Activated naive CD8-positive, alpha-beta T cell treated with anti-CD3 and anti-CD28 coated beads, Interleukin-2, amount 50 U/mL, for 24 hours (primary cell): ENCODE measurements around the gene WDR70.

Experiments
- ATAC-seq: fragments of 150-1000 bp; cut with Tn5 transposase; one replicate; pipeline ENCODE4 v1.10.0; 2021
- DNase-seq: peaks from one replicate; pipeline ENCODE4 v3.0.0; 2021
- H3K27ac Mint-ChIP-seq: one replicate; pipeline ENCODE4 v1.8.0; 2021; ENCODE audit warnings: mild to moderate bottlenecking, mixed read lengths
- H3K27me3 Mint-ChIP-seq: one replicate; pipeline ENCODE4 v1.8.0; 2021; ENCODE audit warnings: mixed read lengths
- H3K36me3 Mint-ChIP-seq: one replicate; pipeline ENCODE4 v1.8.0; 2021; ENCODE audit warnings: low read depth, mixed read lengths
- H3K4me1 Mint-ChIP-seq: one replicate; pipeline ENCODE4 v1.8.0; 2021; ENCODE audit warnings: mixed read lengths
- H3K4me3 Mint-ChIP-seq: one replicate; pipeline ENCODE4 v1.8.0; 2021; ENCODE audit warnings: mild to moderate bottlenecking, moderate library complexity, mixed read lengths
- H3K9me3 Mint-ChIP-seq: one replicate; pipeline ENCODE4 v1.8.0; 2021; ENCODE audit warnings: mixed read lengths

WDR70 gene

DNA sequence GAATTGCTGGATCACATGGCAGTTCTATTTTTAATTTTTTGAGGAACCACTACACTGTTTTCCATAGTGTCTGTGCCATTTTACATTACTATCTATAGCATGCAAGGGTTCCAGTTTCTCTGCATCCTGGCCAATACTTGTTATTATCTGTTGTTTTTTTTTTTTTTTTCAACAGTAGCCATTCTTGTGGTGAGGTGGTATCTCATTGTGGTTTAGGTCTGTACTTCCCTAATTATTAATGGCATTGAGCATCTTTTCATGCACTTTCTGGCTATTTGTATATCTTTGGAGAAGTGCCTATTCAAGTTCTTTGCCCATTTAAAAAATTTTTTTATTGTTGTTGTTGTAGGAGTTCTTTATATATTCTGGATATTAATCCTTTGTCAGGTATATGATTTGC lies 363.0 kb downstream of the WDR70 start:
- no peak overlapping the region for H3K4me3 Mint-ChIP-seq
- ATAC-seq (no peak), DNase-seq (no peak)
- no peak overlapping the region for H3K27ac Mint-ChIP-seq
- no peaks in the 10 kb centered on the region for H3K27me3 Mint-ChIP-seq
- peaks cover 24% of the 10 kb centered on the region for H3K4me1 Mint-ChIP-seq
- peaks cover 26% of the 10 kb centered on the region for H3K9me3 Mint-ChIP-seq
- H3K36me3 Mint-ChIP-seq, result peaks cover 59% of the 10 kb centered on the region

DNA sequence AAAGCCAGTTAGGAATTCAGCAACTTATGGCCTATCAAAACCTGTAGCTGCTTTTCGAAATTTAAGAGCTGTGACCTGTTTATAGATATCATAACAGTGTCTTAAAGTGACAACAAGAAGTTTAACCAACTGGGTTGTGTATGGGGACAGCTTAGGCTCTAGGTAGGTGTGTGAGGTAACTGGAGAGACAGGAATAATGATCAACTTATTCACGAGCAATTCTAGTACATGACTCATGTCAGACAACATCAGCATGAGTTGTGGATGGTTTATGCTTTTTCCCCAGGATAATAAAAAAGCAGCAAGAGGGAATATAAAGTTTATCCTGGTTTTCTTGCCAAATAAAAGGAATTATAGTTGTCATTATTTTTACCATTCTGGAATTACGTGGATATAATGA lies 372.1 kb downstream of the WDR70 start:
- Mint-ChIP-seq H3K4me1 (no peaks in the 10 kb centered on the region), H3K27me3 (no peaks in the 10 kb centered on the region), H3K9me3 (peaks cover 15% of the 10 kb centered on the region), H3K4me3 (no peak overlapping the region), H3K36me3 (peaks cover 30% of the 10 kb centered on the region), H3K27ac (no peak overlapping the region)
- DNase-seq (no peak), ATAC-seq (no peak)

DNA sequence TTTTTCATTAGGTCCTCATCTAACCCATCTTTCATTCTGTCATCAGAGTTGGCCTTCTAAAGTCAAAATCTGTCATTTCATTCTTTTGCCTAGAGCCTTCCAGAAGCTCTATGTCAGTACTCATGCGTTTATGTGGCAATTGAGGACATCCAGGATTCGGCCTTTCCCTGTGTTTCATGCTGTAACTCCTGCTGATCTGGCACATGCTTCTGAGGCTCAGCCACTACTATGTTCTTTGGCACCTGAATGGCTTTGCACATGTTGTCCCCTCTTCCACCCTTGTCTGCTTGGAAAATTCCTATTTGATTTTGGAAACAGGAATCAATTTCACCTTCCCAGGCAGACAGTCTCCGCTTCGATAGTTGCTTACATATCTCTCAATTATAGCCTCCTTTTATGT lies 375.9 kb downstream of the WDR70 start:
- no peak overlapping the region for H3K27ac Mint-ChIP-seq
- H3K4me3 Mint-ChIP-seq, result no peak overlapping the region
- H3K27me3 Mint-ChIP-seq, result no peaks in the 10 kb centered on the region
- peaks cover 8% of the 10 kb centered on the region for H3K9me3 Mint-ChIP-seq
- H3K36me3 Mint-ChIP-seq, result peaks cover 28% of the 10 kb centered on the region
- DNase-seq (no peak), ATAC-seq (no peak)
- no peaks in the 10 kb centered on the region for H3K4me1 Mint-ChIP-seq

- Mint-ChIP-seq H3K36me3 (peaks cover 26% of the 10 kb centered on the region), H3K4me3 (no peak overlapping the region), H3K27ac (no peak overlapping the region), H3K27me3 (no peaks in the 10 kb centered on the region), H3K9me3 (peaks cover 8% of the 10 kb centered on the region), H3K4me1 (no peaks in the 10 kb centered on the region)
- DNase-seq, result no peak
- no peak for ATAC-seq
Observed at GRCh38 chr5:37755581-37755980, 376.5 kb downstream of the WDR70 start.

- H3K27ac Mint-ChIP-seq, result no peak overlapping the region
- H3K4me1 Mint-ChIP-seq, result no peaks in the 10 kb centered on the region
Observed at GRCh38 chr5:37756248-37756647, 377.1 kb downstream of the WDR70 start.

GRCh38 chr5:37757980-37758582 lies 379.0 kb downstream of the WDR70 start:
- ATAC-seq, result no peak
- Mint-ChIP-seq H3K4me1 (peaks cover 2% of the 10 kb centered on the region), H3K36me3 (peaks cover 18% of the 10 kb centered on the region), H3K27me3 (no peaks in the 10 kb centered on the region), H3K9me3 (peaks cover 8% of the 10 kb centered on the region), H3K27ac (no peak overlapping the region), H3K4me3 (no peak overlapping the region)
- DNase-seq, result no peak

More at GRCh38 chr5:37756248-37756647, 377.1 kb downstream of the WDR70 start:
- H3K27me3 Mint-ChIP-seq, result no peaks in the 10 kb centered on the region
- DNase-seq (no peak), ATAC-seq (no peak)
- peaks cover 8% of the 10 kb centered on the region for H3K9me3 Mint-ChIP-seq
- H3K36me3 Mint-ChIP-seq, result peaks cover 26% of the 10 kb centered on the region
- no peak overlapping the region for H3K4me3 Mint-ChIP-seq

DNA sequence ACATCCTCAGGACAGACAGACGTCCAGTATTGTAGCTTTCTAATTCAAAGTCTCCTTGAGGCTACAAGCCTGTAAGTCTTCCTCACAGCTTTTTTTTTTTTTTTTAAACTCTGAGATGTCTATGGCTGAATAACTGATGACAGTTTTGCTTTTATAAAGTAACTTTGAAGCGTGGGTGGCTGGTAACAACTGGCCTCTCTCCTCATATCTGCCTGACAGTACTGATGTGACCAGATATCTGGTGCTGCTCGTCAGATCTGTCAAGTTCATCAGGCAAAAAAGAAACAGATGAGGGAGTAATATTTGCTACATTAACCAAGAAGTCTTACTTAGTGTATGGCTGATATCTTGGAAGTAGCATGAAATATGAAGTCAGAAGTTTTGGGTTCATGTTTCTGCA lies 388.1 kb downstream of the WDR70 start:
- Mint-ChIP-seq H3K4me3 (no peak overlapping the region), H3K27ac (no peak overlapping the region), H3K36me3 (no peaks in the 10 kb centered on the region), H3K9me3 (no peaks in the 10 kb centered on the region), H3K27me3 (no peaks in the 10 kb centered on the region), H3K4me1 (peaks cover 2% of the 10 kb centered on the region)
- DNase-seq (no peak), ATAC-seq (no peak)

GRCh38 chr5:37767961-37768360 lies 388.8 kb downstream of the WDR70 start:
- ATAC-seq (no peak), DNase-seq (no peak)
- Mint-ChIP-seq H3K4me1 (no peaks in the 10 kb centered on the region), H3K9me3 (no peaks in the 10 kb centered on the region), H3K4me3 (no peak overlapping the region), H3K36me3 (no peaks in the 10 kb centered on the region), H3K27me3 (no peaks in the 10 kb centered on the region), H3K27ac (no peak overlapping the region)

- ATAC-seq, result no peak
- no peaks in the 10 kb centered on the region for H3K36me3 Mint-ChIP-seq
Observed at GRCh38 chr5:37768371-37768770, 389.3 kb downstream of the WDR70 start.

DNA sequence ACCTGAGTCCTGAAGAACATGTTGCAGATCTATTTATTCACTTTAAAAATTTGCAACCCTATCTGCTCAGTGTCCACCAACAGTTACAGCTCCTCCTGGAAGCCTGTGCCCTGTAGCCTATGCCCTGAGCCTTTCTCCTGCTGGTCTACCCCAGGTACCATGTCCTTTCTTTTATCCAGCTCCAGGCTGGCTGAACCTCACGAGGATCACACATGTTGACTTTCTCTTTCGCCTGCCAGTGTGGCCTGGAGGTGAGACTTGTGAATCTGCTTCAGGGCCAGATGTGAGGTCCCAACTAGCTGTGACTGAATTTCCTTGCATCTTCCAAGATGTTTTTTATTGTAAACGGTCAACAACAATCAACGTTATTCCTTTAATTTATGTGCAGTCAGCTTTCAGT lies 390.0 kb downstream of the WDR70 start:
- Mint-ChIP-seq H3K36me3 (no peaks in the 10 kb centered on the region), H3K27me3 (no peaks in the 10 kb centered on the region), H3K4me3 (no peak overlapping the region), H3K27ac (no peak overlapping the region), H3K4me1 (no peaks in the 10 kb centered on the region), H3K9me3 (peaks cover 4% of the 10 kb centered on the region)
- DNase-seq, result no peak
- no peak for ATAC-seq

More at GRCh38 chr5:37768371-37768770, 389.3 kb downstream of the WDR70 start:
- Mint-ChIP-seq H3K27ac (no peak overlapping the region), H3K4me3 (no peak overlapping the region), H3K4me1 (no peaks in the 10 kb centered on the region), H3K27me3 (no peaks in the 10 kb centered on the region), H3K9me3 (no peaks in the 10 kb centered on the region)
- no peak for DNase-seq

DNA sequence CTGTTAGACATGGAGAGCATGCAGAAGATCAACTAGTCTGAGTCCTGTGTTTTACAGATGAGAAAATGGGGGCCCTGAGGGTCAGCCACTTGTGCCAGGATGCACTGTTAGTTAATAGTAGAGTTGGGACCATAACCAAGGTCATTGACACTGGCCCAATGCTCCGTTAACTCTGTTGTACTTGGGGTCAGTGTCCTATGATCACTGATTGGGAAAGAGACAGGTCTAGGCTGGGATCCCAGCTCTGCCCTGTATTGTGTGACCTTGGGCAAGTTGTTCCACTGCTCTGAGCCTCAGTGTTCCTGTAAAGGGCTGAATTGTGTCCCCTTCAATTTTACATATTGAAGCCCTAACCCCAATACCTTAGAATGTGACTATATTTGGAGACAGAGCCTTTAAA lies 390.7 kb downstream of the WDR70 start:
- Mint-ChIP-seq H3K27me3 (no peaks in the 10 kb centered on the region), H3K4me1 (no peaks in the 10 kb centered on the region), H3K4me3 (no peak overlapping the region), H3K27ac (no peak overlapping the region), H3K9me3 (peaks cover 5% of the 10 kb centered on the region), H3K36me3 (peaks cover under 1% of the 10 kb centered on the region)
- no peak for ATAC-seq
- no peak for DNase-seq

- peaks cover 5% of the 10 kb centered on the region for H3K36me3 Mint-ChIP-seq
- H3K27ac Mint-ChIP-seq, result no peak overlapping the region
- H3K9me3 Mint-ChIP-seq, result peaks cover 9% of the 10 kb centered on the region
- H3K4me1 Mint-ChIP-seq, result no peaks in the 10 kb centered on the region
- ATAC-seq (no peak), DNase-seq (no peak)
- H3K27me3 Mint-ChIP-seq, result no peaks in the 10 kb centered on the region
- no peak overlapping the region for H3K4me3 Mint-ChIP-seq
Observed at GRCh38 chr5:37770786-37771185, 391.7 kb downstream of the WDR70 start.

DNA sequence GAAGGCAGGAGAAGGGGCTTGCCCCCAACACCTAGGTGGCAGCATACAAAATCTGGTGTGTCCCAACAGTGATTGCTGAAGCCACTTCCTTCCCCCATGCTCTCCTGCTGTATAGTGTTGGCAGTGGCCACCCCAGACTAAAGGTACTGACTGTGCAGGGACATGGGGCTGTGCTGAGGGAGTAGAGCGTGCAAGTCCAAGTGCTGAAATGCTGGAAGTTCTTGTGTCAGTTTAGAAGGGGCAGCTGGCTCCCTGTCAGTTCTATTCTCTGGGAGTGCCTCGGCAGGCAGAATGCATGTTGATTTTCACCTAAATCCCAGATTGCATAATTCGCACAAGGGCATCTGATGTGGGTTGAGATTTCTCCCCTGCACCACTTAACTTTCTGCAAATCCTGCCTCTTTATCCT lies 392.1 kb downstream of the WDR70 start:
- Mint-ChIP-seq H3K4me3 (no peak overlapping the region), H3K9me3 (peaks cover 9% of the 10 kb centered on the region), H3K27ac (no peak overlapping the region), H3K4me1 (no peaks in the 10 kb centered on the region), H3K36me3 (peaks cover 5% of the 10 kb centered on the region), H3K27me3 (no peaks in the 10 kb centered on the region)
- ATAC-seq, result no peak
- DNase-seq, result no peak

- Mint-ChIP-seq H3K27ac (no peak overlapping the region), H3K4me1 (no peaks in the 10 kb centered on the region), H3K4me3 (no peak overlapping the region), H3K36me3 (peaks cover 5% of the 10 kb centered on the region), H3K27me3 (no peaks in the 10 kb centered on the region), H3K9me3 (peaks cover 9% of the 10 kb centered on the region)
- ATAC-seq (no peak), DNase-seq (no peak)
Observed at GRCh38 chr5:37771731-37772130, 392.6 kb downstream of the WDR70 start.

- ATAC-seq (no peak), DNase-seq (no peak)
- Mint-ChIP-seq H3K4me3 (no peak overlapping the region), H3K27me3 (no peaks in the 10 kb centered on the region), H3K36me3 (peaks cover 5% of the 10 kb centered on the region), H3K4me1 (no peaks in the 10 kb centered on the region), H3K9me3 (peaks cover 9% of the 10 kb centered on the region), H3K27ac (no peak overlapping the region)
Observed at GRCh38 chr5:37772255-37772654, 393.1 kb downstream of the WDR70 start.

DNA sequence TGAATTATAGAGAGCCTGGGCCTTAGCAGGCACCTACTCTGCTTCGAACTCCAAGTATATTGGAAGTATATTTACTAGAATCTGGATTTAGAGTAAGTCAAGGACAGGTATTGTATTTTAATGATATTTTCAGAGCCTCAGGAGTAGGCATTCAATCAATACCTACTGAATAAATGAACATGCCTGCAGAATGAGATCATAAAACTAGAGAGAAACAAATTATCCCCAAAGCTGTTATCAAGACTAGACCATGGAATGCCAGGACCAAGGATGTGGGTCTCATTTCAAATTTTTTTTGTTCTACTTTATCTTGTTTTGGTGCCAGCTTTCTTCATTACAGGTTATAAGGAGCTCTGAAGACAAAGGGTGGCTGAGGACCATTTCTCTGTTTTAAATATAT lies 394.7 kb downstream of the WDR70 start:
- no peak for DNase-seq
- peaks cover 5% of the 10 kb centered on the region for H3K36me3 Mint-ChIP-seq
- H3K9me3 Mint-ChIP-seq, result peaks cover 9% of the 10 kb centered on the region
- no peak for ATAC-seq
- no peaks in the 10 kb centered on the region for H3K27me3 Mint-ChIP-seq
- H3K27ac Mint-ChIP-seq, result no peak overlapping the region
- no peak overlapping the region for H3K4me3 Mint-ChIP-seq
- no peaks in the 10 kb centered on the region for H3K4me1 Mint-ChIP-seq
